OCI-LY3 (cell line): ENCODE data around the gene VASN.

Experiments used
- EZH2phosphoT487 ChIP-seq: fragments of 200-600 bp; shearing (Covaris generic); IDR thresholded peaks from 2 replicates; pipeline ENCODE4 v1.6.1; 2018; ENCODE audit warnings: antibody characterized with exemption, mixed run types, low read depth
- TF ChIP-seq, protein P1 (sequence below): fragments of 200-600, 300-600 bp; sonication (generic); IDR thresholded peaks from 2 replicates; pipeline ENCODE4 v1.5.1; 2014; ENCODE audit warnings: antibody characterized with exemption, low read length, low read depth

DNA sequence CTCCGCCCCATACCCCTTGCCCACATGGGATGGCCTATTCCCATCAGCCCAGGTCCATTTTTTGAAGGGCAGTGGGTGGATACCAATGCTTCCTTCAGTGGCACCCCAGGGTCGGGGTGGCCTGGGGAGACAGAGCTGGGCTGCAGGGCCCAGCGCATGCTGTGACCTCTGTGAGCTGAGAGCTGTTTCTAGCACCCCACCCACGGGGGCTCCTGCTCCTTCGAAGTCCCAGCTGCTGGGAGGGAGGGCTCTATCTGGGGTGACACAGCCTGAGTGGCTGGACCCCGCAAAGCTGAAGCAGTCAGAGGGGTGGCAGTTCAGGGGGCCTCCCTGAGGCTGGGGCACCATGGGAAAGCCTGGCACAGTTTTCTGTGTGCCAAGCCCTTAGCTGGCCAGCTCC lies 31.2 kb upstream of the VASN start:
- TF ChIP-seq, protein P1, sequence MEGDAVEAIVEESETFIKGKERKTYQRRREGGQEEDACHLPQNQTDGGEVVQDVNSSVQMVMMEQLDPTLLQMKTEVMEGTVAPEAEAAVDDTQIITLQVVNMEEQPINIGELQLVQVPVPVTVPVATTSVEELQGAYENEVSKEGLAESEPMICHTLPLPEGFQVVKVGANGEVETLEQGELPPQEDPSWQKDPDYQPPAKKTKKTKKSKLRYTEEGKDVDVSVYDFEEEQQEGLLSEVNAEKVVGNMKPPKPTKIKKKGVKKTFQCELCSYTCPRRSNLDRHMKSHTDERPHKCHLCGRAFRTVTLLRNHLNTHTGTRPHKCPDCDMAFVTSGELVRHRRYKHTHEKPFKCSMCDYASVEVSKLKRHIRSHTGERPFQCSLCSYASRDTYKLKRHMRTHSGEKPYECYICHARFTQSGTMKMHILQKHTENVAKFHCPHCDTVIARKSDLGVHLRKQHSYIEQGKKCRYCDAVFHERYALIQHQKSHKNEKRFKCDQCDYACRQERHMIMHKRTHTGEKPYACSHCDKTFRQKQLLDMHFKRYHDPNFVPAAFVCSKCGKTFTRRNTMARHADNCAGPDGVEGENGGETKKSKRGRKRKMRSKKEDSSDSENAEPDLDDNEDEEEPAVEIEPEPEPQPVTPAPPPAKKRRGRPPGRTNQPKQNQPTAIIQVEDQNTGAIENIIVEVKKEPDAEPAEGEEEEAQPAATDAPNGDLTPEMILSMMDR, result no peak
- TF ChIP-seq EZH2phosphoT487, result no peak
